Large intestine (tissue), 3 donors: ENCODE results near the gene COPS2. TPM values are rescaled to one million over a fixed set of nuclear protein-coding genes. Genes with fewer than 3 reads are reported as not detected.
"Not testable (repeated sequence)": the region's sequence is repeated elsewhere in the genome, so short reads cannot be mapped to it uniquely, and the experiment has no call there.

ENCODE experiments used
- DNase-seq, 2 donors: peaks; one replicate each; pipeline versions ENCODE4 v3.0.0 to v3.0.0-alpha.2; 2013
- H3K27ac ChIP-seq: one replicate; pipeline ENCODE4 v1.5.1; 2013; ENCODE audit warnings: low read length
- H3K27me3 ChIP-seq: 2 replicates; pipeline ENCODE4 v1.6.1; 2013; ENCODE audit warnings: low read length; ENCODE audit not compliant: control insufficient read depth, insufficient read depth
- H3K36me3 ChIP-seq: 2 replicates; pipeline ENCODE4 v1.6.1; 2013; ENCODE audit warnings: low read length; ENCODE audit not compliant: control insufficient read depth, insufficient read depth
- H3K4me1 ChIP-seq: one replicate; pipeline ENCODE4 v1.6.1; 2013; ENCODE audit warnings: low read length; ENCODE audit not compliant: control insufficient read depth, insufficient read depth
- H3K4me3 ChIP-seq: one replicate; pipeline ENCODE4 v1.5.1; 2013; ENCODE audit warnings: low read length
- H3K9me3 ChIP-seq: one replicate; pipeline ENCODE4 v1.6.1; 2013; ENCODE audit warnings: mild to moderate bottlenecking, low read depth, low read length, moderate library complexity; ENCODE audit not compliant: control insufficient read depth
- WGBS: methylation state at CpG from one replicate; pipeline ENCODE4 v1.1.5; 2013; ENCODE audit warnings: low lambda C conversion rate; ENCODE audit not compliant: insufficient coverage; 5-methylcytosine and 5-hydroxymethylcytosine counted together
- polyA plus RNA-seq: library from polyadenylated mRNA; unstranded; fragments of 120-200 nt; gene quantifications from one replicate; pipeline ENCODE4 v1.2.1, GENCODE V29; 2013

The COPS2 gene
- polyA plus RNA-seq, 1 donor = 93.9 TPM

- DNase-seq = no peak
- H3K9me3 ChIP-seq = no peaks in the 10 kb centered on the region
- no peaks in the 10 kb centered on the region for H3K4me1 ChIP-seq
- no peaks in the 10 kb centered on the region for H3K36me3 ChIP-seq
- H3K27ac ChIP-seq = no peak overlapping the region
- 57% methylated on average over 1 of the region's 1 CpG for WGBS
- no peaks in the 10 kb centered on the region for H3K27me3 ChIP-seq
- H3K4me3 ChIP-seq = no peak overlapping the region
These were observed 30.1 kb upstream of the COPS2 start for GRCh38 chr15:49185473-49185872.

- not testable (repeated sequence) for H3K4me3 ChIP-seq, H3K27ac ChIP-seq, H3K36me3 ChIP-seq, DNase-seq, H3K9me3 ChIP-seq, H3K27me3 ChIP-seq, H3K4me1 ChIP-seq
- 80% methylated on average over 1 of the region's 3 CpGs for WGBS
These were observed 28.3 kb upstream of the COPS2 start for GRCh38 chr15:49183741-49184140.

DNA sequence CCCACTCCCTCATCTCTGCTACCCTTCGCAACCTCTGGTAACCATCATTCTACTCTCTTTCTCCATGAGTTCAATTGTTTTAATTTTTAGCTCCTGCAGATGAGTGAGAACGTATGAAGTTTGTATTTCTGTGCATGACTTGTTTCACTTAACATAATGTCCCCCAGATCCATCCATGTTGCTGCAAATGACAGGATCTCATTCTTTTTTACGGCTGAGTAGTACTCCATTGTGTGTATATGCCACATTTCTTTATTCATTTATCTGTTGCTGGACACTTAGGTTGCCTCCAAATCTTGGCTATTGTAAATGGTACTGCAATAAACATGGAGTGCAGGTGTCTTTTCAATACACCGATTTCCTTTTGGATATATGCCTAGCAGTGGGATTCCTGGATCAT is 26.7 kb upstream of the COPS2 start:
- WGBS = 100% methylated on average over 1 of the region's 4 CpGs
- no peak for DNase-seq
- no peaks in the 10 kb centered on the region for H3K4me1 ChIP-seq
- no peaks in the 10 kb centered on the region for H3K9me3 ChIP-seq
- H3K27ac ChIP-seq = no peak overlapping the region
- H3K27me3 ChIP-seq = no peaks in the 10 kb centered on the region
- no peaks in the 10 kb centered on the region for H3K36me3 ChIP-seq
- no peak overlapping the region for H3K4me3 ChIP-seq

DNA sequence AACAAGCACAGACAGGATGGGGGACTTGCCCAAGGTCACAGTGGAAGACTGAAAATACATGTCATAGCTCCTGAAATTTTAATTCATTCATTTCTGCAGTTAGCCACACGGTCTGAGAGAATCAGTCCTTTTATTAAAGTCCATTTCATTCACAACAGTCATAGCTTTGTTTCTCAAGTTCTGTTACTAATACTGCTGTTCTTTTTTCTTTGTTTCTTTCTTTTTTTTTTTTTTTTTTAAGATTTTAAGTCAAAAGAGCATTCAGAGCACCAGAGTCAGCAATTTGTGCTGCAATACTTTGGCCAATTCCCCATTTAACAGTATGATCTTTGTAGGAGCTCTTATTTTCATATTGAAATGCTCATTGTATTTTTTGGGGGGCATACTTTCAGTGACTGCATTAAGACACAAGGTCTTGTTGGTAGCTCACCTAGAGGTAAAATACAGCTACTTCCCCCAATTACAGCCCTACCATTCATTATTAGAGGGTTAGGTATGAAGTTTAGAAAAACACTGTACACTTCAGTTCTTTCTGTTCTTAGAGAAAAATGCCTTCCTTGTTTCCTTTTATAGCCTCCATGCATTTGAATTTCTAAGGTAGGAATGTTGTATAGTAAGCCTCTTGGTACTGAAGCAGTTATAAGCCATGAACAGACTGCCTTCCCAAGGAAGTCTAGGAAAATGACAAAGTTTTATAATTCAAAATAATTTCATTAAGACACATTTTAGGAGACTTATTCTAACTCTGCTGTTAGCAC is 24.2 kb upstream of the COPS2 start:
- no CpG with 5 or more reads among the region's 1 CpG for WGBS
- no peak overlapping the region for H3K4me3 ChIP-seq
- no peaks in the 10 kb centered on the region for H3K4me1 ChIP-seq
- no peaks in the 10 kb centered on the region for H3K36me3 ChIP-seq
- no peak for DNase-seq
- no peaks in the 10 kb centered on the region for H3K27me3 ChIP-seq
- H3K27ac ChIP-seq = no peak overlapping the region
- no peaks in the 10 kb centered on the region for H3K9me3 ChIP-seq

GRCh38 chr15:49178497-49178896 is 23.1 kb upstream of the COPS2 start:
- Histone ChIP-seq H3K4me1 (no peaks in the 10 kb centered on the region), H3K27ac (no peak overlapping the region), H3K4me3 (no peak overlapping the region), H3K36me3 (no peaks in the 10 kb centered on the region), H3K27me3 (no peaks in the 10 kb centered on the region), H3K9me3 (no peaks in the 10 kb centered on the region)
- WGBS = 89% methylated on average over 3 of the region's 7 CpGs
- DNase-seq = no peak

GRCh38 chr15:49175582-49176397 is 20.4 kb upstream of the COPS2 start:
- H3K4me1 ChIP-seq, H3K27ac ChIP-seq, H3K9me3 ChIP-seq, H3K36me3 ChIP-seq, H3K4me3 ChIP-seq, DNase-seq, H3K27me3 ChIP-seq: not testable (repeated sequence)
- 90% methylated on average over 2 of the region's 6 CpGs for WGBS

GRCh38 chr15:49174902-49175301 is 19.5 kb upstream of the COPS2 start:
- H3K27me3 ChIP-seq = no peaks in the 10 kb centered on the region
- no peak overlapping the region for H3K4me3 ChIP-seq
- DNase-seq = no peak
- no CpG with 5 or more reads among the region's 3 CpGs for WGBS
- no peaks in the 10 kb centered on the region for H3K4me1 ChIP-seq
- H3K9me3 ChIP-seq = no peaks in the 10 kb centered on the region
- H3K27ac ChIP-seq = no peak overlapping the region
- H3K36me3 ChIP-seq = no peaks in the 10 kb centered on the region

DNA sequence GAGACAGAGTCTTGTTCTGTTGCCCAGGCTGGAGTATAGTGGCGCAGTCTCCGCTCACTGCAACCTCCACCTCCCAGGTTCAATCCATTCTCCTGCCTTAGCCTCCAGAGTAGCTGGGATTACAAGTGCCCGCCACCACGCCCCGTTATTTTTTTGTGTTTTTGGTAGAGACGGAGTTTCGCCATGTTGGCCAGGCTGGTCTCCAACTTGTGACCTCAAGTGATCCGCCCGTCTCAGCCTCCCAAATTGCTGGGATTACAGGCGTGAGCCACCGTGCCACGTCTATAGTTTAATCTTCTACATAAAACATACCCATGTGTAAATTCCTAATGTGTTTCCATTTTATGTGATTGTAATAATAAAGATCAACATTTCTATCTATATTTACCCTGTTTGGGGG is 16.4 kb upstream of the COPS2 start:
- 97% methylated on average over 5 of the region's 12 CpGs for WGBS
- no peak overlapping the region for H3K27ac ChIP-seq
- H3K36me3 ChIP-seq = no peaks in the 10 kb centered on the region
- H3K4me1 ChIP-seq = no peaks in the 10 kb centered on the region
- DNase-seq = no peak
- no peaks in the 10 kb centered on the region for H3K9me3 ChIP-seq
- no peak overlapping the region for H3K4me3 ChIP-seq
- no peaks in the 10 kb centered on the region for H3K27me3 ChIP-seq

DNA sequence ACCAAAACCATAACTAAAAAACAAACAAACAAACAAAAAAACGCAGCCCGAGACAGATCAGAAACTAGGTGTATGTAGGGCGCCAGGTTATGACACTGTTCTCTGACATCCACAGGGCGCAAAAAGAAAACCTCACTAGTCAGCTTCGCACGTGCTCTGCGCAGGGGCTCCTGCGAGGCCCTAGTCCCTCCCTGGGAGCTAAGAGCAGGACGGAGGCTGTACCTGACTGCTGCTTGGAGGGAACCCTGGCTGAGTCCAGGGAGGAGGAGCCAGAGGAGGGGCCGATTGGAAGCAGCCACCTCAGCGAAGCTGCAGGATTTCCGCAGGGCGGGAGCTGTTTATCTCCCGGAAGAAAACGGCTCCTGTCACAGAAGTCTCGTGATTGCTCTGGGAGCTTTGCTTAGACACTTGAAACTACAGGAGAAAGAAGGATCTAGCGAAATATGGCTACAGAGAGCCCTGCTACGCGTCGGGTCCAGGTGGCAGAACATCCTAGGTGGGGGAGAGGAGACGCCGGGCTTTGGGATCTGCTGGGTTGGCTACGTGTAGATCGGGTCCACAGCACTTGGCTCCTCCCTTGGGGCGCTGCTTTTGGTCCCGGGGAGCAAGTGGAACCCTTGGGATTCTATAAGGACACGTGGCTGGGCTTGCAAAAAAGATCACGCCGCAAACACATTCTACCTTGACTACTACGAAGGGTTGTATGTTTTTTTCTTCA is 14.6 kb upstream of the COPS2 start, which contains the start of gene GALK2:
Gene GALK2, plus strand, starts transcription at position 368 of the 718 bp plus-strand sequence. Its CDS starts 76 bp downstream, at position 444.
- peak; percentile 96 to 99 for DNase-seq
- WGBS = 20% methylated on average over 3 of the region's 30 CpGs
- Histone ChIP-seq H3K4me1 (no peaks in the 10 kb centered on the region), H3K36me3 (no peaks in the 10 kb centered on the region), H3K9me3 (no peaks in the 10 kb centered on the region), H3K4me3 (peak within 1 kb of the TSS; percentile 66), H3K27me3 (no peaks in the 10 kb centered on the region), H3K27ac (peak within 1 kb of the TSS; percentile 91)

DNA sequence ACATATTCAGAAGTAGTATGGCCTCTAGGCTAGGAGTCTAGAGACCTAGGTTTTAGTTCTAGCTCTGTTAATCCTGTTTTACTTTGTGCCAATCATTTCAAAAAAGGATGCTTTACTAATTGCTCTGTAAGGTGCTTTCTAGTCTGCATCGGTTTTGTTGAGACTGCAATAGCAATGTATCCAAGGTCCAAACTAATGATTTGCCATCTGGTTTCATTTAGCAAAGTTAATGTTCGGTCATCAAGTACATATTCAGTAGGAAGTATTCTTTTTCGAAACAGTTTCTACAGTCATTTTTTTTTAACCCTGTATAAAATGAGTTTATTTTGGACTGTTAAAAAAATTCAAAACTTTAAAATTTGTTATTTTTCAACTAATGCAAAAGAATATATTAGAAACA is 12.6 kb upstream of the COPS2 start:
- 78% methylated on average over 2 of the region's 3 CpGs for WGBS
- no peaks in the 10 kb centered on the region for H3K9me3 ChIP-seq
- H3K27ac ChIP-seq = no peak overlapping the region
- no peak overlapping the region for H3K4me3 ChIP-seq
- H3K4me1 ChIP-seq = no peaks in the 10 kb centered on the region
- DNase-seq = peak in 1 of 2 donors; percentile 10
- H3K36me3 ChIP-seq = peaks cover 2% of the 10 kb centered on the region
- H3K27me3 ChIP-seq = no peaks in the 10 kb centered on the region
